Ishikawa (cell line): ENCODE results near the gene USHBP1.

Experiments
- CREB1 ChIP-seq: IDR thresholded peaks from 2 replicates; pipeline ENCODE4 v1.6.1; 2012; ENCODE audit warnings: low read depth
- EGR1 ChIP-seq: IDR thresholded peaks from 2 replicates; pipeline ENCODE4 v1.6.1; 2012
- EP300 ChIP-seq: IDR thresholded peaks from 2 replicates; pipeline ENCODE4 v1.6.1; 2012; ENCODE audit warnings: borderline replicate concordance
- MAX ChIP-seq: IDR thresholded peaks from 2 replicates; pipeline ENCODE4 v1.6.1; 2012
- RAD21 ChIP-seq: IDR thresholded peaks from 2 replicates; pipeline ENCODE4 v1.6.1; 2012; ENCODE audit warnings: low read depth
- REST ChIP-seq: IDR thresholded peaks from 2 replicates; pipeline ENCODE4 v1.6.1; 2012; ENCODE audit warnings: low read depth, mild to moderate bottlenecking
- TAF1 ChIP-seq: IDR thresholded peaks from 2 replicates; pipeline ENCODE4 v1.6.1; 2012; ENCODE audit warnings: low read depth, mild to moderate bottlenecking
- TCF12 ChIP-seq: IDR thresholded peaks from 2 replicates; pipeline ENCODE4 v1.6.1; 2012; ENCODE audit warnings: low read depth

GRCh38 chr19:17309965-17310461 is 45.5 kb upstream of the USHBP1 start:
- TF ChIP-seq RAD21, result no peak
- TF ChIP-seq CREB1, result no peak
- no peak for TF ChIP-seq TAF1
- no peak for TF ChIP-seq EP300
- no peak for TF ChIP-seq REST
- no peak for TF ChIP-seq EGR1
- no peak for TF ChIP-seq TCF12
- TF ChIP-seq MAX, result no peak
